AG09309 (cell line): ENCODE data around the gene EHBP1.

Source experiments
- DNase-seq: peaks from one replicate; pipeline ENCODE4 v3.0.0-alpha.2; 2010; ENCODE audit warnings: low read depth
- H3K4me3 ChIP-seq: 2 replicates; pipeline ENCODE4 v1.5.1; 2011; ENCODE audit warnings: mild to moderate bottlenecking, low read depth, low read length, moderate library complexity; ENCODE audit not compliant: control insufficient read depth
- CTCF ChIP-seq: IDR thresholded peaks from 2 replicates; pipeline ENCODE4 v1.5.1; 2011; ENCODE audit warnings: mild to moderate bottlenecking, low read depth, low read length, inconsistent platforms; ENCODE audit not compliant: insufficient read depth, control insufficient read depth; ENCODE audit errors: missing control alignments

The EHBP1 gene

DNA sequence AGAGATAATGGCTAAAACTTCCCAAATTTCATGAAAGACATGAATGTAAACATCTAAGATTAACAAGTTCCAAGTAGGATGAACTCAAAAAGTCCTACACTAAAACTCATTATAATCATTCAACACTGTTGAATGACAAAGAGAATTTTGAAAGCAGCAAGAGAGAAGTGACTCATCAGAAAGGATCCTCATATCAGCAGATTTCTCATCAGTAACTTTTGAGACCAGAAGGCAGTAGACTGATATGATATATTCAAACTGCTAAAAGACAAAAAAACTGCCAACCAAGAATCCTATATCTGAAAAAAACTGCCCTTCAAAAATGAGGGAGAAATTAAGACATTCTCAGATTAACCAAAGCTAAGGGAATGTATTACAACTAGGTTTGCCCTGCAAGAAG is 214.6 kb downstream of the EHBP1 start:
- DNase-seq = no peak
- no peak for TF ChIP-seq CTCF
- no peak overlapping the region for H3K4me3 ChIP-seq

GRCh38 chr2:62923242-62923641 is 217.7 kb downstream of the EHBP1 start:
- TF ChIP-seq CTCF = no peak
- H3K4me3 ChIP-seq = no peak overlapping the region
- DNase-seq = no peak

DNA sequence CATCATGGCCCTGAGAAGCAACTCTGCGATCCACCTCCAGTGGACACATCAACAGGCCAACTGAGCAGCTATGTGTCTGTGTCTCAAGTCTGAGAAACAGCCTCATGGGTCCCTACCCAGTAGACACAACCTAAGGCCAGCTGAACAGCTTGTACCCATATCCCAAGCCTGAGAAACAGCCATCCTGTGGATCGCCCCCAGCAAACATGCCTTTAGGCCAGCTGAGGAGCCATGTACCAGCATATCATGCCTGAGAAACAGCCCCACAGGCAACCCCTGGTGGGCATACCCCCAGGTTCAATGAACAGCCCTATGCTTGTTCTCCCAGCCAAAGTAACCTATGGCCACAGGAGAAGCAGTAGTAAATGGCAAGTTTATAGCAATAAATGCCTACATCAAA is 218.4 kb downstream of the EHBP1 start:
- no peak for TF ChIP-seq CTCF
- no peak overlapping the region for H3K4me3 ChIP-seq

DNA sequence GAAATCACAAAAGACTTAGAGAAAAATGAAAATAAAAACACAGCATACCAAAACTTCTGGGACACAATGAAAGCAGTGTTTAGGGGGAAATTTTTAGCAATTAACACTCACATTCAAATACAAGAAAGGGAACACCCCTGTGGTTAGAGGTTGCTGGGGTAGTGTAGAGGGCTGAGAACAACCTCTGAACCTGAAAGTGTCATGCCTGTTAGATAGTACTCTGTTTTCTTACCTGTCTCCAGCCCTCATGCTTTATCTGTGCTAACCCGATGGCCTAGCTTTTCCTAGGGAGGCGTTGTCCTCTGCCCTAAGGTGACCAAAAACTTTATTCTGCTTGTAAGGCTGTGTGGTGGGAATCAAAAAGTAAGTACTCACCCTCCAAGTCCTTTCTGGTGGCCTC is 222.5 kb downstream of the EHBP1 start:
- no peak overlapping the region for H3K4me3 ChIP-seq
- DNase-seq = no peak
- TF ChIP-seq CTCF = no peak

More for the DNA sequence above, 218.4 kb downstream of the EHBP1 start:
- DNase-seq = no peak

DNA sequence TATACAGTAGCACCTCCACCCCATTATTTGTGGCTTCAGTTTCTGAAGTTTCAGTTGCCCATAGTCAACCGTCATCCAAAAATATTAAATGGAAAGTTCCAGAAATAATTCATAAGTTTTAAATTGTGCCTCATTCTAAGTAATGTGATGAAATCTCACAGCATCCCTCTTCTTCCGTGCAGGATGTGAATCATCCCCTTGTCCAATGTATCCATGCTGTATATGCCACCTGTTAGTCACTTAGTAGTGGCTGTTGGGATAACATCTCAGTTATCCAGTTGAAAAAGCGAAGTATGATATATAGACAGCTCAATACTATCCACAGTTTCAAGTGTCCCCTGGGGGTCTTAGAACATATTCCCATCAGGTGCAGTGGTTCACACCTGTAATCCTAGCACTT is 226.0 kb downstream of the EHBP1 start:
- TF ChIP-seq CTCF = no peak
- DNase-seq = no peak
- H3K4me3 ChIP-seq = no peak overlapping the region

DNA sequence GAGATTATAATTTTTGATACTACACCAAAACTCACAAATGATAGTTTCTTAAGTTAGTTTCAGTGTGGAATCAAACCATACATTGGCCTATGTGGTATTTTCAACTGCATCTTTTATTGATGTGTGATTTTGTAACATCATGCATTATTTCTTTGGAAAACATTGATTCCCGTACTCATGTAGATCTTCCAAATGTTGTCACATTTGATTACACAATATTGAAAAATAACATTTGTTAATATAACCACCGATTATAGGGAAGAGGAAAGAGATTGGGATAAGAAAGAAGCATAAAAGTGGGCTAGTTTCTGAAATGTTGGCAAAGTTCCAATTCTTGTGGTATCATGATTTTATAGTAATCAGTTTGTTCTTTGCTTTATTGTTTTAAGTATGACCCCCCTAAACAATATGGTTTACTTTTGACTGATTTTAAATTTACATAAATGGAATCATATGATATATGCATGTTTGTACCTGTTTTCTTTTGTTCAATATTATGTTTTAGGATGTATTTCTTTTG is 227.9 kb downstream of the EHBP1 start:
- H3K4me3 ChIP-seq = no peak overlapping the region
- no peak for TF ChIP-seq CTCF
- DNase-seq = no peak

DNA sequence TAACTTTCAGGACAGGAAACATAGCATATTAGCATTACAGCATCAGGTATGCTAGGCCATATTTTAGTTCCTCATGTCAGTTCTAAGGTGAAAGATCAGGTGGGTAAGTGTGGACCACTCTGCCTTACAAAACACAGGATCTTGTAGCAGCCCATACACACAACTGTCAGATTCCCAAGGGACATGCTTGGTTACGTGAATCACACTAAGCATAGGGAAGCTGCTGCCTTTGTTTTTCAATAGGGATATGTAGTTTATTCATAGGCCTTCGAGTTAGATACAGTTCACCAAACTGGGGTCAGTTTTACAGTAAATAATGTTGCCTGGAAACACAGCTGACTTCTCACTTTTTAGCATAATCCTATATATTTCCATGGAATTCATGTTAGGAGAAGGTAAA is 229.0 kb downstream of the EHBP1 start:
- H3K4me3 ChIP-seq = no peak overlapping the region
- no peak for DNase-seq
- no peak for TF ChIP-seq CTCF
